HCT116 (cell line): ENCODE measurements around the gene ROR2.

Source experiments
- CBX3 ChIP-seq: IDR thresholded peaks from 2 replicates; pipeline ENCODE4 v1.6.1; 2012; ENCODE audit warnings: low read depth
- EZH2 ChIP-seq: fragments of 200-600 bp; sonication (generic); IDR thresholded peaks from 2 replicates; pipeline ENCODE4 v1.6.1; 2017; ENCODE audit warnings: antibody characterized with exemption, mixed run types
- FOSL1 ChIP-seq: IDR thresholded peaks from 2 replicates; pipeline ENCODE4 v1.6.1; 2012; ENCODE audit warnings: low read depth
- MAX ChIP-seq: IDR thresholded peaks from 2 replicates; pipeline ENCODE4 v1.6.1; 2012
- POLR2A ChIP-seq: IDR thresholded peaks from 2 replicates; pipeline ENCODE4 v1.7.0; 2011; ENCODE audit warnings: borderline replicate concordance; ENCODE audit not compliant: insufficient read depth, insufficient read length; ENCODE audit errors: extremely low read depth
- POLR2AphosphoS5 ChIP-seq: IDR thresholded peaks from 2 replicates; pipeline ENCODE4 v1.6.1; 2011; ENCODE audit warnings: mild to moderate bottlenecking, low read depth, low read length, moderate library complexity
- RAD21 ChIP-seq: IDR thresholded peaks from 2 replicates; pipeline ENCODE4 v1.6.1; 2012; ENCODE audit warnings: low read depth, mild to moderate bottlenecking
- SP1 ChIP-seq: IDR thresholded peaks from 2 replicates; pipeline ENCODE4 v1.6.1; 2012; ENCODE audit warnings: low read depth
- SRF ChIP-seq: IDR thresholded peaks from 2 replicates; pipeline ENCODE4 v1.6.1; 2012; ENCODE audit warnings: low read depth
- TCF7L2 ChIP-seq: IDR thresholded peaks from 2 replicates; pipeline ENCODE4 v1.7.0; 2011; ENCODE audit warnings: borderline replicate concordance, inconsistent platforms; ENCODE audit not compliant: insufficient read depth, insufficient read length; ENCODE audit errors: extremely low read depth
- ZBTB33 ChIP-seq: IDR thresholded peaks from 2 replicates; pipeline ENCODE4 v1.6.1; 2011; ENCODE audit warnings: mild to moderate bottlenecking, low read length, moderate library complexity; ENCODE audit not compliant: insufficient replicate concordance; ENCODE audit errors: extremely low read depth
- ZNF274 ChIP-seq: fragments of 200-500 bp; sonication (Bioruptor generic); IDR thresholded peaks from 2 replicates; pipeline ENCODE4 v1.6.1; 2014; ENCODE audit warnings: mild to moderate bottlenecking, low read depth, low read length, inconsistent platforms
- TF ChIP-seq, protein P1 (sequence below), 3 experiments: fragments of 200-600 bp in 1 of 3; sonication (generic) in 1 of 3; IDR thresholded peaks in 2 of 3; conservative IDR thresholded peaks in 1 of 3; 2 replicates each; pipeline ENCODE4 v1.5.1; 2012 to 2017; ENCODE audit warnings: low read depth in 2 of 3, low read length in 2 of 3, antibody characterized with exemption in 1 of 3, borderline replicate concordance in 1 of 3, control low read depth in 1 of 3, mild to moderate bottlenecking in 1 of 3, mixed read lengths in 1 of 3, mixed run types in 1 of 3, moderate library complexity in 1 of 3; ENCODE audit not compliant: insufficient read depth in 1 of 3

GRCh38 chr9:91623004-91623403 lies 327.0 kb downstream of the ROR2 start:
- TF ChIP-seq FOSL1 = no peak
- TF ChIP-seq, protein P1, sequence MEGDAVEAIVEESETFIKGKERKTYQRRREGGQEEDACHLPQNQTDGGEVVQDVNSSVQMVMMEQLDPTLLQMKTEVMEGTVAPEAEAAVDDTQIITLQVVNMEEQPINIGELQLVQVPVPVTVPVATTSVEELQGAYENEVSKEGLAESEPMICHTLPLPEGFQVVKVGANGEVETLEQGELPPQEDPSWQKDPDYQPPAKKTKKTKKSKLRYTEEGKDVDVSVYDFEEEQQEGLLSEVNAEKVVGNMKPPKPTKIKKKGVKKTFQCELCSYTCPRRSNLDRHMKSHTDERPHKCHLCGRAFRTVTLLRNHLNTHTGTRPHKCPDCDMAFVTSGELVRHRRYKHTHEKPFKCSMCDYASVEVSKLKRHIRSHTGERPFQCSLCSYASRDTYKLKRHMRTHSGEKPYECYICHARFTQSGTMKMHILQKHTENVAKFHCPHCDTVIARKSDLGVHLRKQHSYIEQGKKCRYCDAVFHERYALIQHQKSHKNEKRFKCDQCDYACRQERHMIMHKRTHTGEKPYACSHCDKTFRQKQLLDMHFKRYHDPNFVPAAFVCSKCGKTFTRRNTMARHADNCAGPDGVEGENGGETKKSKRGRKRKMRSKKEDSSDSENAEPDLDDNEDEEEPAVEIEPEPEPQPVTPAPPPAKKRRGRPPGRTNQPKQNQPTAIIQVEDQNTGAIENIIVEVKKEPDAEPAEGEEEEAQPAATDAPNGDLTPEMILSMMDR (IDR thresholded peaks at IDR 0.05 in 2 of 3, conservative IDR thresholded peaks at IDR 0.05 in 1 of 3; ENCODE audit: borderline replicate concordance in 1 of 3, insufficient read depth in 1 of 3, low read depth in 2 of 3, low read length in 2 of 3) = no peak
- no peak for TF ChIP-seq ZNF274
- TF ChIP-seq RAD21 = no peak
- no peak for TF ChIP-seq SRF
- TF ChIP-seq POLR2AphosphoS5 = no peak
- no peak for TF ChIP-seq EZH2
- TF ChIP-seq ZBTB33 = no peak
- no peak for TF ChIP-seq SP1
- TF ChIP-seq TCF7L2 = no peak
- no peak for TF ChIP-seq POLR2A
- no peak for TF ChIP-seq MAX
- no peak for TF ChIP-seq CBX3
